Activated T-cell treated with anti-CD3 and anti-CD28 coated beads, Interleukin-2, amount 50 U/mL, for 4 hours (primary cell): ENCODE results near the gene CLDN22. TPM values are rescaled to one million over a fixed set of nuclear protein-coding genes. Genes with fewer than 3 reads are reported as not detected.

ENCODE experiments used
- ATAC-seq, 2 donors: fragments of 200-7000 bp; cut with Tn5 transposase; one replicate each; pipeline ENCODE4 v1.10.0; 2021
- DNase-seq: peaks from one replicate; pipeline ENCODE4 v3.0.0-alpha.2; 2020
- H3K27me3 Mint-ChIP-seq: one replicate; pipeline ENCODE4 v1.8.0; 2021; ENCODE audit warnings: low read depth, mixed read lengths
- H3K36me3 Mint-ChIP-seq: one replicate; pipeline ENCODE4 v1.8.0; 2022; ENCODE audit warnings: mixed read lengths; ENCODE audit not compliant: insufficient read depth
- H3K4me1 Mint-ChIP-seq: one replicate; pipeline ENCODE4 v1.8.0; 2021; ENCODE audit warnings: low read depth, mixed read lengths
- H3K4me3 Mint-ChIP-seq: one replicate; pipeline ENCODE4 v1.8.0; 2021; ENCODE audit warnings: mild to moderate bottlenecking, moderate library complexity, mixed read lengths
- H3K9me3 Mint-ChIP-seq: one replicate; pipeline ENCODE4 v1.8.0; 2021; ENCODE audit warnings: mixed read lengths
- total RNA-seq, 3 donors: library from RNA; stranded (reverse); gene quantifications; one replicate each; pipeline ENCODE4 v1.2.1, GENCODE V29; 2021

Gene CLDN22
- total RNA-seq: not detected

GRCh38 chr4:183320211-183321059 is at the start of gene CLDN22:
Gene CLDN22 (minus strand): TSS chr4:183320276. CDS start chr4:183320218, 58 bp downstream.
- no peak within 1 kb of the TSS for H3K4me3 Mint-ChIP-seq

GRCh38 chr4:183369073-183369472 is 49.0 kb upstream of the CLDN22 start:
- DNase-seq: no peak
- Mint-ChIP-seq H3K4me3 (no peak overlapping the region), H3K27me3 (no peaks in the 10 kb centered on the region), H3K9me3 (peaks cover 12% of the 10 kb centered on the region), H3K4me1 (no peaks in the 10 kb centered on the region), H3K36me3 (no peaks in the 10 kb centered on the region)
- no peak for ATAC-seq

More at GRCh38 chr4:183320211-183321059, at the start of gene CLDN22:
- Mint-ChIP-seq H3K9me3 (no peaks in the 10 kb centered on the region), H3K4me1 (peaks cover 20% of the 10 kb centered on the region), H3K36me3 (no peaks in the 10 kb centered on the region), H3K27me3 (no peaks in the 10 kb centered on the region)
- no peak for DNase-seq
- no peak for ATAC-seq

GRCh38 chr4:183366206-183366835 is 46.2 kb upstream of the CLDN22 start:
- ATAC-seq (no peak), DNase-seq (no peak)
- Mint-ChIP-seq H3K9me3 (no peaks in the 10 kb centered on the region), H3K4me3 (no peak overlapping the region), H3K27me3 (no peaks in the 10 kb centered on the region), H3K36me3 (no peaks in the 10 kb centered on the region), H3K4me1 (no peaks in the 10 kb centered on the region)

GRCh38 chr4:183364025-183364424 is 43.9 kb upstream of the CLDN22 start:
- H3K36me3 Mint-ChIP-seq: no peaks in the 10 kb centered on the region
- ATAC-seq: no peak
- H3K27me3 Mint-ChIP-seq: no peaks in the 10 kb centered on the region
- H3K4me3 Mint-ChIP-seq: no peak overlapping the region
- no peaks in the 10 kb centered on the region for H3K4me1 Mint-ChIP-seq
- no peaks in the 10 kb centered on the region for H3K9me3 Mint-ChIP-seq
- no peak for DNase-seq

DNA sequence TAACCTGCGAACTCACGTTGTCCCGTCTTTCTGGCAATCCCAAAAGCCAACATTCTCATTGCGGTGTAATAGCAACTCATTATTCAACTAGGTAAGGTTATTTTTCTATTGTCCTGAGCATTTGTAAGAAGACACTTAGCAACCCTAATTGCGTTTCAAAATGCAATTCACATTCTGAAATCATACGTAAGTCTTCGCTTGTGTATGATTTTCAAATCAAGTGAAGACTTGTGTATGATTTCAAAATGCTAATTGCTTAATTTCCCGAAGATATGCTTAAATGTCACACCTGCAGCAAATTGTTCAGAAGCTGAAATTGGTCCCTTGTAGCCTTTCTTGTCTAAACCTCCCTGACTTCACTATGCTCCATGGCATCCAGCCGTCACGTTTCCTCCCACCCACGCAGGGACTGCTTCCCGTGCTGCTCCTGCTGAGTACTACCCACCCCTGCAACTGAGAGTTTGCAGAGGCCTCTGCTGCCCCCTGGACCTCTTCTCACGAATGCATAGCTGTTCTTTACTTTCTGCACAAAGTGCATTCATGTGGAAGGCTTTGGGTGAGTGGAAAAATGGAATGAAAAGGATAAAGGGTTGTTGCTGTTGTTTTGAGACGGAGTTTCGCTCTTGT is 43.0 kb upstream of the CLDN22 start:
- Mint-ChIP-seq H3K4me3 (no peak overlapping the region), H3K36me3 (no peaks in the 10 kb centered on the region), H3K27me3 (no peaks in the 10 kb centered on the region), H3K4me1 (no peaks in the 10 kb centered on the region), H3K9me3 (no peaks in the 10 kb centered on the region)
- ATAC-seq: no peak
- DNase-seq: no peak

GRCh38 chr4:183362036-183362435 is 42.0 kb upstream of the CLDN22 start:
- ATAC-seq: no peak
- peaks cover 3% of the 10 kb centered on the region for H3K27me3 Mint-ChIP-seq

GRCh38 chr4:183360161-183360919 is 40.3 kb upstream of the CLDN22 start:
- no peaks in the 10 kb centered on the region for H3K4me1 Mint-ChIP-seq
- peaks cover 3% of the 10 kb centered on the region for H3K27me3 Mint-ChIP-seq
- no peak overlapping the region for H3K4me3 Mint-ChIP-seq
- no peaks in the 10 kb centered on the region for H3K9me3 Mint-ChIP-seq
- ATAC-seq (no peak), DNase-seq (no peak)
- H3K36me3 Mint-ChIP-seq: no peaks in the 10 kb centered on the region

More at GRCh38 chr4:183362036-183362435, 42.0 kb upstream of the CLDN22 start:
- Mint-ChIP-seq H3K4me1 (no peaks in the 10 kb centered on the region), H3K36me3 (no peaks in the 10 kb centered on the region), H3K9me3 (no peaks in the 10 kb centered on the region), H3K4me3 (no peak overlapping the region)
- no peak for DNase-seq

DNA sequence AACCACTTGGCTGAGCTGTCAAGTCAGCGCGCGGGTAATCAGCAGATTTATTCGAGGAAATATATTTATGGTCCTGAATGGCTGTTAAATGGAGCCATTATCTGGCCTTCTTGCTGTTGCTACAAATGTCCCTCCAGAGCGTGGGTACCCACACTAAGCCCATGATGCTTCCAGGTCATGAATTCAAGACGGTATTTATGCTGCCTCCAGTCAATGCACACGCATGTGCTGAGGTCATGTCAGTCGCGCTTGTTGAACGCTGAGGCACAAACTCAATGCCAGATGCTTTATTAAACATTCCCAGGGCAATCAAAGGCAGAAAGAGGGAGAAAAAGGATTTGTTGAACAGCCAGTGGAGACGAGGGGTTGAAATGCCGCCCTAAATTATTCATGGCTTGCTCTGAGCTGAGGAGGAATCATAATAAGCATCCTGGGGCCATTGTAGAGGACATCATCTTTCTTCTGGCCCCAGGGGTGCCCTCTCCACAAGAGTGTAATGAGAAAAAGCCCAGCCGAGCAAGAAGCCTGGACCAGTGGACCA is 38.2 kb upstream of the CLDN22 start:
- H3K27me3 Mint-ChIP-seq: peaks cover 3% of the 10 kb centered on the region
- no peaks in the 10 kb centered on the region for H3K36me3 Mint-ChIP-seq
- no peak overlapping the region for H3K4me3 Mint-ChIP-seq
- H3K9me3 Mint-ChIP-seq: no peaks in the 10 kb centered on the region
- H3K4me1 Mint-ChIP-seq: no peaks in the 10 kb centered on the region
- DNase-seq (no peak), ATAC-seq (no peak)

GRCh38 chr4:183356931-183357675 is 37.0 kb upstream of the CLDN22 start:
- H3K36me3 Mint-ChIP-seq: no peaks in the 10 kb centered on the region
- DNase-seq: no peak
- no peak overlapping the region for H3K4me3 Mint-ChIP-seq
- no peaks in the 10 kb centered on the region for H3K9me3 Mint-ChIP-seq
- H3K27me3 Mint-ChIP-seq: peaks cover 3% of the 10 kb centered on the region
- H3K4me1 Mint-ChIP-seq: no peaks in the 10 kb centered on the region
- ATAC-seq: no peak

DNA sequence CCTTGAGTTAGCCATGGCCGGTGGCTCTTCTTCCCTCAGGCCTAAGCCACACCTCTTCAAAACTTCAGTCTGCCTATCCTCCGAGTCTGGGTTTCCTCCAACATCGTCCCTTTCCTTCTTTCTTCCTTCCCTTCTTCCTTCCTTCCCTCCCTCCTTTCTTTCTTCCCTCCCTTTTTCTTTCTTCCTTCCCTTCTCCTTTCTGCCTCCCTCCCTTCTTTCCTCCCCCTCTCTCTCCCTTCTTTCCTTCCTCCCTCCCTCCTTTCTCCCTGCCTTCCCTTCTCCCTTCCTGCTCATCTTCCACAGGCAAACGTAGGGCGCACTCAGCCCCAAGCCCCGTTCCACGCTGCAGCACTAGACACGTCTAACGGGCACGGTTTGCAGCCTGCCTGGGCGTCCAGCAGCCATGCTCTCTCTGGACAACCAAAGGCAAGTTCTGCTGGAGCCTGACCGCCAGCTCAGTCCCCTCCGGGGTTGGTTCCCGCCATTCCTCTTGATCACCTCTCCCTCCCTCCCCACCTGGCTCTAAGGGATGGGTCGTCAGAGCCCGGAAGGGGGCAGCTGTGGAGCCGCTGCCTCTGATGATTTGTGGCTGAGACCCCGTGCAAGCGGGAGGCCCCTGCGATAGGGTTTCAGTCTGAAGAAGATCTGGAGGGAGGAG is 36.2 kb upstream of the CLDN22 start:
- Mint-ChIP-seq H3K9me3 (no peaks in the 10 kb centered on the region), H3K27me3 (peaks cover 6% of the 10 kb centered on the region), H3K4me3 (no peak overlapping the region), H3K4me1 (no peaks in the 10 kb centered on the region), H3K36me3 (no peaks in the 10 kb centered on the region)
- no peak for ATAC-seq
- no peak for DNase-seq

DNA sequence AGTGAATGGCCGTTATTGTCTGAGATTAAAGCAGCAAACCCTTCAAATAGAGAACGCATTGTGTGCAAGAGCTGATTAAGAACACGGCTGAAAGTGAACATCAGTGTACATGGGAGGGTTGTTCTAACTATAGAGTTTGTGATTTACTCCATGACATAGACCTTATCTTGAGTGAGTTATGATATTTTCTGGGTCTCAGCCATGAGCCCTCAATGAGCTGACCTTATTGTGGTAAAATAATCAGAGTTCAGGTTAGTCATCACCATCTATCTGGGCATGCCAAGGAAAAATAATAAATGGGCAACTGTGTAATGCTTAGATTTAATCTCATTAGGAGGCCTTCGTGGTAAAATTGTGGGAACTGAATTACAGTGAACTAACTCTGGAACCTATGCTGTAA is 35.3 kb upstream of the CLDN22 start:
- Mint-ChIP-seq H3K36me3 (no peaks in the 10 kb centered on the region), H3K4me1 (peaks cover 1% of the 10 kb centered on the region), H3K4me3 (no peak overlapping the region), H3K9me3 (no peaks in the 10 kb centered on the region), H3K27me3 (peaks cover 12% of the 10 kb centered on the region)
- DNase-seq (no peak), ATAC-seq (no peak)

DNA sequence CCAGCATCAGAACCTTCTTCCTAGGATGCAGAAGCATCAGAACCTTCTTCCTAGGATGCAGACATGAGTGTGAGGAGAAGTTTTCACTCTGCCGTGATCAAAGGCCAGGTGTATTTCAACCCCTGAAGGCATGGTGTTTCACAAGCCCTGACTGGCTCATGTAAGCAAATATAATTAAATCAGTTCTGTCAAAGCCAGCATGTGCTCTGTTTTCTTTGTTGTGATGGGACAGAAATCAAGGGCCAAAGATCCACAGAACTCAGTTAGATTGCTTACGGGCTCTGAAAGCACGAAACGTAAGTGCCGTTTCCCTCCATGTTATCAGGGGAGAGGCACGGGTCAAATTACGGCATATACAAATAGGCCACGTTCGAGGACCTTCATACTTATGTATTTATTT is 34.1 kb upstream of the CLDN22 start:
- H3K4me1 Mint-ChIP-seq: peaks cover 8% of the 10 kb centered on the region
- no peaks in the 10 kb centered on the region for H3K36me3 Mint-ChIP-seq
- no peaks in the 10 kb centered on the region for H3K9me3 Mint-ChIP-seq
- DNase-seq (no peak), ATAC-seq (no peak)
- H3K4me3 Mint-ChIP-seq: no peak overlapping the region
- H3K27me3 Mint-ChIP-seq: peaks cover 15% of the 10 kb centered on the region

DNA sequence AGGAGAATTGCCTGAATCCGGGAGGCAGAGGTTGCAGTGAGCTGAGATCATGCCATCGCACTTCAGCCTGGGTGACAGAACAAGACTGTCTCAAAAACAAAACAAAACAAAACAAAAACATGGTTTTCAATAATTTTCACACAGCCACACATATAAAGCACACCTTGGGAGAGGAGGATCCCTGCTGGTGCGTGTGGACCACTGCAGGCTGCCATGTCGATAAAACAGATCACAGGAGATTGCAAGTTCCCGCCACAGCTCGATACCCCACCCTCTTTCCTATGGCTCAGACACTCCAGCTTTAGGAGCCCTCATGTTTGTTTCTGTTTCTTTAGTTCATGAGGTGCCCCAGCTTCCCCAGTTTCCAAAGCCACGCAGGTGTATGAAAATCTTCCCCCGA is 33.5 kb upstream of the CLDN22 start:
- H3K27me3 Mint-ChIP-seq: peaks cover 17% of the 10 kb centered on the region
- ATAC-seq (no peak), DNase-seq (no peak)
- H3K4me3 Mint-ChIP-seq: no peak overlapping the region
- H3K4me1 Mint-ChIP-seq: peaks cover 11% of the 10 kb centered on the region
- H3K36me3 Mint-ChIP-seq: no peaks in the 10 kb centered on the region
- H3K9me3 Mint-ChIP-seq: no peaks in the 10 kb centered on the region
